Fibroblast of pulmonary artery (primary cell): Measurements from ENCODE around the gene KIF18A.

ENCODE experiments used
- DNase-seq: peaks from one replicate; pipeline ENCODE4 v3.0.0-alpha.2; 2010; ENCODE audit warnings: low read depth
- H3K4me3 ChIP-seq: replicated peaks from 2 replicates; pipeline ENCODE4 v1.5.1; 2011; ENCODE audit warnings: low read depth, mild to moderate bottlenecking, control low read depth, low read length, moderate library complexity
- TF ChIP-seq, protein P1 (sequence below): IDR thresholded peaks from 2 replicates; pipeline ENCODE4 v1.5.1; 2011; ENCODE audit warnings: mild to moderate bottlenecking, control low read depth, low read length, inconsistent platforms; ENCODE audit errors: missing control alignments

Gene KIF18A

DNA sequence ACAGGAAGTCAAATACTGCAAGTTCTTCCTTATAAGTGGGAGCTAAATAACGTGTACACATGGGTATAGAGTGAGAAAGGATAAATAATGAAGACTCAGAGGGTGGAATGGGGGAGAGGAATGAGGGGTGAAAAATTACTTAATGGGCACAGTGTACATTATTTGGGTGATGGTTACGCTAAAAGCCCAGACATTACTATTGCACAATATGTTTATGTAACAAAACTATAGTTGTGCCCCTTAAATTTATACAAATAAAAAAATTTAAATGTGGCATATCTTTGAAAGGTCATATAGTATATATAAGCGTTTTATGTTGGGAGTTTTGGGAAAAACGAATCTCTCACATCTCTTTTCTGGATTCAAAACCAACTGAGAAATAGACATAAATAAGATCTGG is 96.1 kb downstream of the KIF18A start:
- no peak for DNase-seq
- TF ChIP-seq, protein P1, sequence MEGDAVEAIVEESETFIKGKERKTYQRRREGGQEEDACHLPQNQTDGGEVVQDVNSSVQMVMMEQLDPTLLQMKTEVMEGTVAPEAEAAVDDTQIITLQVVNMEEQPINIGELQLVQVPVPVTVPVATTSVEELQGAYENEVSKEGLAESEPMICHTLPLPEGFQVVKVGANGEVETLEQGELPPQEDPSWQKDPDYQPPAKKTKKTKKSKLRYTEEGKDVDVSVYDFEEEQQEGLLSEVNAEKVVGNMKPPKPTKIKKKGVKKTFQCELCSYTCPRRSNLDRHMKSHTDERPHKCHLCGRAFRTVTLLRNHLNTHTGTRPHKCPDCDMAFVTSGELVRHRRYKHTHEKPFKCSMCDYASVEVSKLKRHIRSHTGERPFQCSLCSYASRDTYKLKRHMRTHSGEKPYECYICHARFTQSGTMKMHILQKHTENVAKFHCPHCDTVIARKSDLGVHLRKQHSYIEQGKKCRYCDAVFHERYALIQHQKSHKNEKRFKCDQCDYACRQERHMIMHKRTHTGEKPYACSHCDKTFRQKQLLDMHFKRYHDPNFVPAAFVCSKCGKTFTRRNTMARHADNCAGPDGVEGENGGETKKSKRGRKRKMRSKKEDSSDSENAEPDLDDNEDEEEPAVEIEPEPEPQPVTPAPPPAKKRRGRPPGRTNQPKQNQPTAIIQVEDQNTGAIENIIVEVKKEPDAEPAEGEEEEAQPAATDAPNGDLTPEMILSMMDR, result no peak
- no peak overlapping the region for H3K4me3 ChIP-seq

DNA sequence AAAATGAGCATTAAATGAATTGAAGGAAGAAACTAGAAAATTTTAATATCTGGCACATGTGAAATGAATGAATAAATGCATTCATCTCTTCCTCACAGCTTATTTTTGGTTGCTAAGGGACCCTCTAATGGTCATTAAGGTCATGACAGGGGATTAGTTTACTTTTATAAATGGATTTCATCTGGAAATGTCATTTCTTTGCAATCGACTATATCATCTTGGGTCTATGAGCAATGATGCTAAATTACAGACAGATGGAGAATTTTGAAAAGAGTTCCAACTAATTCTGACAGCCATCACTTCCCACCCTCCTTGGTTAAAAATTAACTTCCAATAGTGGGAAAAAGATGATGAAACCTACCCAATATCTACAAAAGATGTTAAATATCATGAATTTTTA is 98.0 kb downstream of the KIF18A start:
- no peak overlapping the region for H3K4me3 ChIP-seq
- TF ChIP-seq, protein P1, result no peak
- no peak for DNase-seq

DNA sequence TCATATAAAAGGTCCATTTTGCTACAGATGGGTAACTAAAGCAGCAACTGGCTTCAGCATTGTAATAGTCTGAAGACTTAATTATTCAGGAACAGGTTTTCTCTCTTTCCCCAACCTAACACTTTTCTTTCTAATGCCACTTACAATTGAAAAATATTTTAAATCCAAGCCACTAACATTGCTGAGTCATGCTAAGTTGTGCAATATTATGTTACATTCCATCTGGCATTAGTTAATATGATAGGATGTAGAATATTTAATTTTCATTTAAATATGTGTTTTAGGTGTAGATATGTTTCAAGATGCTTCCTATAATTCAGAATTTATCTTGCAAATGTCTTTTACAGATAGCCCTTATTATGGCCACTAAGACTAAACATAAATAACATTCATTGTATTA is 98.6 kb downstream of the KIF18A start:
- TF ChIP-seq, protein P1, result no peak
- peak; percentile 82 for DNase-seq
- H3K4me3 ChIP-seq, result no peak overlapping the region

DNA sequence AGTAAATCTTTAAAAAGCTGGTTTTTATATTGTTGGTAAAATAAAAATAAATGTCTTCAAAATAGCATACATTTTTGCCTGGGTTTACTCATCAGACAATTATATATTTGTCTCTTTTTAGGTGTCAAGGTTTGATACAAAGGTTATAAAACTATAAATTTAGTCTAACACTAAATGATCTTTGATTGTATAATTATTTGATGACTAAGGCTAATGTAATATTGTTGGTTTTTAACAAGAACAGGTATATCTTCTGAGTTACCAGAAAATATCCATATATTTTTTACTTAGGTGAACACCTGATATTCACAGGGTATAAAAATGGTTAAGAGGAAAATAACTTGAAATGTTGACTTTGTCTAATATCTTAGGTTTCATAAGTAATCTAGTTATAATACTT is 104.3 kb downstream of the KIF18A start:
- H3K4me3 ChIP-seq, result no peak overlapping the region
- TF ChIP-seq, protein P1, result no peak
- no peak for DNase-seq

DNA sequence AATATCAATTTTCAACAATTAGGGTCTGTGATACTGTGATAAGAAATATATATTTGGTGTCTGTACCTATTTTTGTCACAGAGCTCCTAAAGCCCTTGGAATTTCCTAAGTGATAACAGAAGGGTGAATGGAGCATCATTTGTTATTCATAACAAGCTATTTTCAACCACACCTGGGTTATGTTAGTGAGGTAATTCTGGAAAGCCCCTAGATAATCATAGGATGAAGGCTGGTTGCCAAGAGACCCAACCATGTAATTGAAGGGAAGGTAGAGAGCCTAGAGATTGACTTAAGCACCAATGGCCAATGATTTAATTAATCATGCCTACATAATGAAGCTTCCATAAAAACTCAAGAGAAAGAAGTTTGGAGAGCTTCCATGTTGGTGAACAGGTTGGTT is 109.4 kb downstream of the KIF18A start:
- no peak for DNase-seq
- H3K4me3 ChIP-seq, result no peak overlapping the region
- TF ChIP-seq, protein P1, result no peak

DNA sequence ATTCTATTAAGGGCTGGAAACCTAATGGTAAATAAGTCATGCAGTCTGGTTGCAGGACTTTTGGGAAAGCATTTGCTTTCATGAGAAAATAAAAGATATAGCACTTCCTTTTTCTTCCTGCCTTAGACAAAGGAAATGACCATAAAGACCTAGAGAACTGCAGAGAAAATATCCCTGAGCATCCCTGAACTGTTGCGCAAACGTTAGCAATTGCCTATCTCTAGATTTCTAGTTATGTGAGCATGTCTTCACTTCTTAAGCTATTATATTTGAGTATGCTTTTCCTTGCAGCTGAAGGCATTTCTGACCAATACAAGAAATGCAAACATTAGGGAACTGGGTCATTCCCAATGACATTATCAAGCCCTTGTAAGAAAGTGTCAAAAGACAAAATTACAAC is 110.6 kb downstream of the KIF18A start:
- peak; percentile 23 for DNase-seq
- TF ChIP-seq, protein P1, result no peak
- H3K4me3 ChIP-seq, result no peak overlapping the region

DNA sequence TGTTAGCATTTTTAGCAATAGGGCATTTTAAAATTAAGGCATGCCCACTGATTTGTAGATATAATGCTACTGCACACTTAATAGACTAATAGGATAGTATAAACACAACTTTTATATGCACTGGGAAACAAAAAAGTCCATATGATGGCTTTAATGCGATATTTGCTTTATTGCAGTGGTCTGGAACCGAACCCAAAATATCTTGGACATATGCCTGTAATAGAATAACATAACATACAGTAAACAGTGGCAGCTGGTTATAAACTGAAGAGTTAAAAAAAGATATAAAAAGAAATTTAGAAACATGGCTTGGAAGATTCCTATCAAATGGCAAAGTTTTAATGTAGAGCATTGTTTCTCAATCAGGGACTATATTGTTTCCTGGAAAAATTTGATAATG is 111.9 kb downstream of the KIF18A start:
- no peak overlapping the region for H3K4me3 ChIP-seq
- TF ChIP-seq, protein P1, result no peak
- no peak for DNase-seq
